Measurements from ENCODE around the gene PLD1. TPM values are rescaled to one million over a fixed set of nuclear protein-coding genes. Genes with fewer than 3 reads are reported as not detected.

PLD1 gene
- total RNA-seq, 1 experiment from 2014 or later, result 32.5 TPM

- no peaks in the 10 kb centered on the region for H3K9me3 ChIP-seq (ENCODE audit: insufficient read depth, low read depth)
- H3K36me3 ChIP-seq (ENCODE audit: low read depth), result no peaks in the 10 kb centered on the region; the same call in 1 of the 2 replicates
- H3K79me2 ChIP-seq (ENCODE audit: low read depth), result no peaks in the 10 kb centered on the region
- ChIA-PET POLR2A (ENCODE audit: unreplicated experiment) (interaction anchor here (0.7 kb wide), 1 partner anchor 25 kb away, joined by 3 read pairs; no protein-coding TSS in a partner anchor), CTCF (interaction anchor here (0.6 to 0.7 kb wide), 2 partner anchors 175 to 1884 kb away, joined by 3 to 11 read pairs; no protein-coding TSS in a partner anchor)
- no peak overlapping the region for H3K27ac ChIP-seq
- no peaks in the 10 kb centered on the region for H3K9me2 ChIP-seq (ENCODE audit: insufficient read depth)
- H3K27me3 ChIP-seq (ENCODE audit: insufficient read depth, low read depth), result no peaks in the 10 kb centered on the region
- no peak overlapping the region for H2AFZ ChIP-seq
- H3K4me3 ChIP-seq, result no peak overlapping the region
- peaks cover 4% of the 10 kb centered on the region; the same call in 1 of the 2 replicates for H3F3A ChIP-seq (ENCODE audit: insufficient read depth, low read depth)
- H3K4me1 ChIP-seq (replicated peaks; ENCODE audit: insufficient read depth), result no peaks in the 10 kb centered on the region
- BruUV-seq (replicated peaks), result no TSS peak
- DNase-seq, result no peak
- TF ChIP-seq EZH2 (IDR thresholded peaks at IDR 0.05; ENCODE audit: low read depth), result no peak
- TF ChIP-seq CTCF (conservative IDR thresholded peaks at IDR 0.05), result no peak
- H4K20me1 ChIP-seq (ENCODE audit: insufficient read depth), result no peaks in the 10 kb centered on the region
- H3K4me2 ChIP-seq, result no peak overlapping the region
- intact Hi-C loops (cut with micrococcal nuclease; ENCODE audit: unreplicated experiment), result no loop called here
Observed at GRCh38 chr3:171652932-171653331, 157.4 kb downstream of the PLD1 start.

- Histone ChIP-seq H2AFZ (no peak overlapping the region), H4K20me1 (ENCODE audit: insufficient read depth) (no peaks in the 10 kb centered on the region), H3K9me2 (ENCODE audit: insufficient read depth) (no peaks in the 10 kb centered on the region), H3K4me3 (no peak overlapping the region), H3K4me1 (replicated peaks; ENCODE audit: insufficient read depth) (no peaks in the 10 kb centered on the region), H3K79me2 (ENCODE audit: low read depth) (no peaks in the 10 kb centered on the region), H3K9me3 (ENCODE audit: insufficient read depth, low read depth) (no peaks in the 10 kb centered on the region), H3K4me2 (no peak overlapping the region), H3K27me3 (ENCODE audit: insufficient read depth, low read depth) (no peaks in the 10 kb centered on the region), H3K27ac (no peak overlapping the region), H3F3A (ENCODE audit: insufficient read depth, low read depth) (peaks cover 4% of the 10 kb centered on the region; the same call in 1 of the 2 replicates), H3K36me3 (ENCODE audit: low read depth) (no peaks in the 10 kb centered on the region)
- ChIA-PET CTCF (no interaction called here), POLR2A (ENCODE audit: unreplicated experiment) (no interaction called here)
- DNase-seq, result no peak
- no TSS peak for BruUV-seq (replicated peaks)
- intact Hi-C loops (cut with micrococcal nuclease; ENCODE audit: unreplicated experiment), result loop anchor here (5.0 to 10.0 kb wide), 3 partner anchors 392 to 825 kb away; no protein-coding TSS in a partner anchor
- TF ChIP-seq CTCF (conservative IDR thresholded peaks at IDR 0.05) (no peak), EZH2 (IDR thresholded peaks at IDR 0.05; ENCODE audit: low read depth) (no peak)
Observed at GRCh38 chr3:171649911-171650592, 160.2 kb downstream of the PLD1 start.

- H3F3A ChIP-seq (ENCODE audit: insufficient read depth, low read depth), result no peaks in the 10 kb centered on the region
- H3K9me2 ChIP-seq (ENCODE audit: insufficient read depth), result no peaks in the 10 kb centered on the region
- no TSS peak for BruUV-seq (replicated peaks)
- POLR2A ChIA-PET (ENCODE audit: unreplicated experiment), result no interaction called here
- no peak overlapping the region for H3K4me3 ChIP-seq
- H3K4me2 ChIP-seq, result no peak overlapping the region
- no peak overlapping the region for H2AFZ ChIP-seq
- TF ChIP-seq CTCF (conservative IDR thresholded peaks at IDR 0.05), result no peak
- TF ChIP-seq EZH2 (IDR thresholded peaks at IDR 0.05; ENCODE audit: low read depth), result no peak
- no peaks in the 10 kb centered on the region for H3K36me3 ChIP-seq (ENCODE audit: low read depth)
- CTCF ChIA-PET, result no interaction called here
- no peak overlapping the region for H3K27ac ChIP-seq
- no peaks in the 10 kb centered on the region for H3K79me2 ChIP-seq (ENCODE audit: low read depth)
- no peaks in the 10 kb centered on the region for H3K27me3 ChIP-seq (ENCODE audit: insufficient read depth, low read depth)
- H3K4me1 ChIP-seq (replicated peaks; ENCODE audit: insufficient read depth), result no peaks in the 10 kb centered on the region
- no peak for DNase-seq
- H4K20me1 ChIP-seq (ENCODE audit: insufficient read depth), result no peaks in the 10 kb centered on the region
- intact Hi-C loops (cut with micrococcal nuclease; ENCODE audit: unreplicated experiment), result loop anchor here (5.0 to 10.0 kb wide), 3 partner anchors 393 to 826 kb away; no protein-coding TSS in a partner anchor
- no peaks in the 10 kb centered on the region for H3K9me3 ChIP-seq (ENCODE audit: insufficient read depth, low read depth)
Observed at GRCh38 chr3:171649267-171649666, 161.0 kb downstream of the PLD1 start.

Measured in PC-9 (cell line).